ENCODE results near the gene EIF2S3. TPM values are rescaled to one million over a fixed set of nuclear protein-coding genes. Genes with fewer than 3 reads are reported as not detected.

Gene EIF2S3
- total and polyA plus RNA-seq, 2 of the 13 experiments (the other 11 are each of a cell fraction or from before 2014, with no cell fraction given): 61.0 to 183 TPM

DNA sequence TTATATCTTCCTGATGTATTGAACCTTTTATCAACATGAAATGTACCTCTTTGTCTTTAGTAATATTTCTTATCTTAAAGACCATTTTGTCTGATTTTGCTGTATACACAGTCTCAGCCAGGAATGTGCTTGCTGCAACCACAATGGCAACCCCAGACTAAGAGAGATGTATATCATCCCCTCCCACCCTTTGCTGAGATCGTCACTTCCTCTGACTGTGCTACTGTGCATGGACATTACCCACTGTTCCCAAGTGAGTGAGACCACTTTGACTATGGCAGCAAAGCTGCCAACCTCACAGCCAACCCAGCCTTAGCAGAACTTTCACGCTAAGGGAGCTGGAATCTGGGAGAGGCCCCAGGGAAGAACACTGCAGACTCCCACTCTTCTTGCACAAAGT lies 46.0 kb downstream of the EIF2S3 start:
- ChIA-PET CTCF (ENCODE audit: low intra/inter-chr PET ratio, low total read pairs) (no interaction called here), POLR2A (no interaction called here)
- ATAC-seq (no peak), DNase-seq (ENCODE audit: low spot score) (no peak), FAIRE-seq (no peak)
- Histone ChIP-seq H3K79me2 (ENCODE audit: insufficient read depth, low read length) (no peaks in the 10 kb centered on the region), H4K20me1 (ENCODE audit: insufficient read depth, low read length) (no peaks in the 10 kb centered on the region), H2AFZ (ENCODE audit: low read length) (no peak overlapping the region), H3K9me3 (ENCODE audit: low read length) (no peaks in the 10 kb centered on the region), H3K4me2 (ENCODE audit: low read depth, low read length) (no peak overlapping the region), H3K27me3 (ENCODE audit: control insufficient read depth in 1 of 2, insufficient read depth in 2 of 2, low read length in 2 of 2) (no peaks in the 10 kb centered on the region), H3K4me1 (ENCODE audit: insufficient read depth, low read length) (no peaks in the 10 kb centered on the region), H3K36me3 (replicated peaks in 1 of 2; ENCODE audit: control insufficient read depth in 1 of 2, insufficient read depth in 2 of 2, low read length in 2 of 2) (no peaks in the 10 kb centered on the region), H3K27ac (ENCODE audit: extremely low read length, insufficient read depth, low read length) (no peak overlapping the region), H3K4me3 (replicated peaks in 1 of 3; ENCODE audit: insufficient read depth in 1 of 3, low read depth in 2 of 3, low read length in 3 of 3) (no peak overlapping the region), H3K9ac (ENCODE audit: insufficient read depth, low read depth, low read length) (no peak overlapping the region)
- no TSS peak for BruUV-seq (replicated peaks)
- 54% methylated on average over 1 of the region's 2 CpGs for WGBS (ENCODE audit: low lambda C conversion rate)
- intact Hi-C loops (cut with micrococcal nuclease; ENCODE audit: unreplicated experiment): no loop called here
- TF ChIP-seq SMC3 (IDR thresholded peaks at IDR 0.05; ENCODE audit: low read length): no peak
- TF ChIP-seq KLF16 (CRISPR knock-in tag; IDR thresholded peaks at IDR 0.05): no peak
- no peak for TF ChIP-seq TCF7 (IDR thresholded peaks at IDR 0.05; ENCODE audit: low read depth)
- TF ChIP-seq ZNF3 (CRISPR knock-in tag; IDR thresholded peaks at IDR 0.05): no peak
- in situ Hi-C loops (cut with HindIII; ENCODE audit: extremely low pct_ligation_motif_present, low pct_unique_long_range_greater_than_20kb): no loop called here

- no peaks in the 10 kb centered on the region for H3K79me2 ChIP-seq (ENCODE audit: insufficient read depth, low read length)
- ChIA-PET POLR2A (no interaction called here), CTCF (ENCODE audit: low intra/inter-chr PET ratio, low total read pairs) (no interaction called here)
- H3K4me1 ChIP-seq (ENCODE audit: insufficient read depth, low read length): no peaks in the 10 kb centered on the region
- intact Hi-C loops (cut with micrococcal nuclease; ENCODE audit: unreplicated experiment): no loop called here
- no peak overlapping the region for H3K4me3 ChIP-seq (replicated peaks in 1 of 3; ENCODE audit: insufficient read depth in 1 of 3, low read depth in 2 of 3, low read length in 3 of 3)
- no peaks in the 10 kb centered on the region for H3K27me3 ChIP-seq (ENCODE audit: control insufficient read depth in 1 of 2, insufficient read depth in 2 of 2, low read length in 2 of 2)
- in situ Hi-C loops (cut with HindIII; ENCODE audit: extremely low pct_ligation_motif_present, low pct_unique_long_range_greater_than_20kb): no loop called here
- no TSS peak for BruUV-seq (replicated peaks)
- H3K27ac ChIP-seq (ENCODE audit: extremely low read length, insufficient read depth, low read length): no peak overlapping the region
- no peaks in the 10 kb centered on the region for H3K36me3 ChIP-seq (replicated peaks in 1 of 2; ENCODE audit: control insufficient read depth in 1 of 2, insufficient read depth in 2 of 2, low read length in 2 of 2)
- DNase-seq (ENCODE audit: low spot score) (no peak), FAIRE-seq (no peak), ATAC-seq (no peak)
- no peaks in the 10 kb centered on the region for H4K20me1 ChIP-seq (ENCODE audit: insufficient read depth, low read length)
- H2AFZ ChIP-seq (ENCODE audit: low read length): no peak overlapping the region
- WGBS (ENCODE audit: low lambda C conversion rate): 89% methylated on average over 2 of the region's 2 CpGs
- H3K9ac ChIP-seq (ENCODE audit: insufficient read depth, low read depth, low read length): no peak overlapping the region
- no peaks in the 10 kb centered on the region for H3K9me3 ChIP-seq (ENCODE audit: low read length)
- no peak overlapping the region for H3K4me2 ChIP-seq (ENCODE audit: low read depth, low read length)
- TF ChIP-seq ZFX (CRISPR knock-in tag; IDR thresholded peaks at IDR 0.05; ENCODE audit: low read depth): no peak
- TF ChIP-seq KDM2A (CRISPR knock-in tag; IDR thresholded peaks at IDR 0.05; ENCODE audit: borderline replicate concordance, low read depth): no peak
- TF ChIP-seq HMGXB3 (CRISPR knock-in tag; IDR thresholded peaks at IDR 0.05; ENCODE audit: borderline replicate concordance): no peak
- TF ChIP-seq KAT8 (CRISPR knock-in tag; IDR thresholded peaks at IDR 0.05): no peak
- TF ChIP-seq HDAC2 (CRISPR knock-in tag; IDR thresholded peaks at IDR 0.05): no peak
- no peak for TF ChIP-seq NR1H2 (CRISPR knock-in tag; IDR thresholded peaks at IDR 0.05; ENCODE audit: borderline replicate concordance, low read depth)
- TF ChIP-seq, protein P1, sequence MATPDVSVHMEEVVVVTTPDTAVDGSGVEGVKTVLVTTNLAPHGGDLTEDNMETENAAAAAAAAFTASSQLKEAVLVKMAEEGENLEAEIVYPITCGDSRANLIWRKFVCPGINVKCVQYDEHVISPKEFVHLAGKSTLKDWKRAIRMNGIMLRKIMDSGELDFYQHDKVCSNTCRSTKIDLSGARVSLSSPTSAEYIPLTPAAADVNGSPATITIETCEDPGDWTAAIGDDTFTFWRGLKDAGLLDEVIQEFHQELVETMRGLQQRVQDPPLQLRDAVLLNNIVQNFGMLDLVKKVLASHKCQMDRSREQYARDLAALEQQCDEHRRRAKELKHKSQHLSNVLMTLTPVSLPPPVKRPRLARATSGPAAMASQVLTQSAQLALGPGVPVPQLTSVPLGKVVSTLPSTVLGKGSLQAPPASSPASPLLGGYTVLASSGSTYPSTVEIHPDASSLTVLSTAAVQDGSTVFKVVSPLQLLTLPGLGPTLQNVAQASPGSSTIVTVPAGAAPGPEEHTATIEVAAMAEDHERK (CRISPR knock-in tag; IDR thresholded peaks at IDR 0.05; ENCODE audit: low read depth): no peak
- TF ChIP-seq ZNF121 (CRISPR knock-in tag; IDR thresholded peaks at IDR 0.05): no peak
- no peak for TF ChIP-seq SOX13 (IDR thresholded peaks at IDR 0.05)
- TF ChIP-seq SOX13 (CRISPR knock-in tag; conservative IDR thresholded peaks at IDR 0.05 in 1 of 2, IDR thresholded peaks at IDR 0.05 in 1 of 2): no peak
- TF ChIP-seq PHF5A (CRISPR knock-in tag; IDR thresholded peaks at IDR 0.05; ENCODE audit: low read depth, unreplicated experiment): no peak
- TF ChIP-seq ZNF670 (CRISPR knock-in tag; IDR thresholded peaks at IDR 0.05; ENCODE audit: borderline replicate concordance): no peak
These were observed 55.3 kb downstream of the EIF2S3 start for GRCh38 chrX:24110069-24110468.
